HepG2 (cell line): ENCODE measurements around the gene NOP9. TPM values are rescaled to one million over a fixed set of nuclear protein-coding genes. Genes with fewer than 3 reads are reported as not detected.
A peak's percentile ranks its signal among the peaks of the same experiment; 100 is the strongest.

Source experiments
- GLMP ChIP-seq: sonication (generic); formaldehyde crosslinking; IDR thresholded peaks from 2 replicates; pipeline ENCODE4 v1.9.0; 2021; ENCODE audit warnings: missing genetic modification reagents, mild to moderate bottlenecking, borderline replicate concordance
- NONO ChIP-seq, 2 experiments: fragments of 450-650 bp in 1 of 2; sonication (generic) in 1 of 2; formaldehyde crosslinking in 1 of 2; IDR thresholded peaks in 1 of 2; conservative IDR thresholded peaks in 1 of 2; 2 replicates each; pipeline versions ENCODE4 v1.6.1 to v1.8.0; 2017 to 2022; ENCODE audit warnings: mild to moderate bottlenecking in 1 of 2, missing genetic modification reagents in 1 of 2, moderate library complexity in 1 of 2
- SMAD3 ChIP-seq: sonication (generic); formaldehyde crosslinking; IDR thresholded peaks from 2 replicates; pipeline ENCODE4 v1.4.0; 2020; ENCODE audit warnings: missing genetic modification reagents
- SOX5 ChIP-seq: IDR thresholded peaks from 2 replicates; pipeline ENCODE4 v1.6.1; 2016; ENCODE audit warnings: borderline replicate concordance
- SP1 ChIP-seq, 2 experiments: fragments of 450-650 bp in 1 of 2; sonication (generic) in 1 of 2; formaldehyde crosslinking in 1 of 2; IDR thresholded peaks; 2 replicates each; pipeline versions ENCODE4 v1.4.0 to v1.6.1; 2016 to 2020; ENCODE audit warnings: missing genetic modification reagents in 1 of 2
- UBTF ChIP-seq: sonication (generic); formaldehyde crosslinking; IDR thresholded peaks from 2 replicates; pipeline ENCODE4 v1.4.0; 2020; ENCODE audit warnings: mild to moderate bottlenecking, missing genetic modification reagents
- ZFP62 ChIP-seq: sonication (generic); formaldehyde crosslinking; IDR thresholded peaks from 2 replicates; pipeline ENCODE4 v1.4.0; 2020; ENCODE audit warnings: missing genetic modification reagents
- ZNF180 ChIP-seq: sonication (generic); formaldehyde crosslinking; IDR thresholded peaks from 2 replicates; pipeline ENCODE4 v1.4.0; 2020; ENCODE audit warnings: low read depth, missing genetic modification reagents, borderline replicate concordance
- ZNF543 ChIP-seq: sonication (generic); formaldehyde crosslinking; IDR thresholded peaks from 2 replicates; pipeline ENCODE4 v1.4.0; 2020; ENCODE audit warnings: mild to moderate bottlenecking, missing genetic modification reagents
- ZNF572 ChIP-seq: sonication (generic); formaldehyde crosslinking; IDR thresholded peaks from 2 replicates; pipeline ENCODE4 v1.5.1; 2020; ENCODE audit warnings: mild to moderate bottlenecking, missing genetic modification reagents
- ZNF598 ChIP-seq: sonication (generic); formaldehyde crosslinking; IDR thresholded peaks from 2 replicates; pipeline ENCODE4 v1.5.1; 2020; ENCODE audit warnings: mild to moderate bottlenecking, missing genetic modification reagents, borderline replicate concordance
- ZNF605 ChIP-seq: sonication (generic); formaldehyde crosslinking; IDR thresholded peaks from 2 replicates; pipeline ENCODE4 v1.8.0; 2022; ENCODE audit warnings: mild to moderate bottlenecking, missing genetic modification reagents
- ZNF614 ChIP-seq: IDR thresholded peaks from 2 replicates; pipeline ENCODE4 v1.6.1; 2018; ENCODE audit warnings: missing biosample characterization, missing genetic modification reagents, inconsistent platforms, borderline replicate concordance
- ZNF660 ChIP-seq: sonication (generic); formaldehyde crosslinking; IDR thresholded peaks from 2 replicates; pipeline ENCODE4 v1.5.1; 2020; ENCODE audit warnings: mild to moderate bottlenecking, low read depth, missing genetic modification reagents, borderline replicate concordance
- polyA plus RNA-seq, 8 experiments: library from polyadenylated mRNA; depleted of rRNA in 3 of 8; stranded (reverse) in 7 of 8; unstranded in 1 of 8; fragments of >200 nt; fragmentation: Illumina TruSeq in 4 of 8; extraction: Trizol in 4 of 8; gene quantifications; 2 replicates each; pipeline versions ENCODE4 v1.2.1 to v1.2.3, GENCODE V29; 2011 to 2016; ENCODE audit warnings: low read depth in 4 of 8, missing spikeins in 1 of 8, mixed read lengths in 1 of 8; ENCODE audit not compliant: insufficient read depth in 1 of 8
- total RNA-seq, 5 experiments: library from RNA; depleted of rRNA; stranded (reverse); fragments of >200 nt; fragmentation: Illumina TruSeq; extraction: Trizol; gene quantifications; 2 replicates each; pipeline ENCODE4 v1.2.3, GENCODE V29; 2016; ENCODE audit warnings: low read depth in 1 of 5
- TF ChIP-seq, protein P1 (sequence below): sonication (generic); formaldehyde crosslinking; IDR thresholded peaks from 2 replicates; pipeline ENCODE4 v1.9.0; 2021; ENCODE audit warnings: missing genetic modification reagents, borderline replicate concordance
- TF ChIP-seq, protein P2 (sequence below), 2 experiments: sonication (generic) in 1 of 2; formaldehyde crosslinking in 1 of 2; IDR thresholded peaks; 2 replicates each; pipeline versions ENCODE4 v1.4.0 to v1.6.1; 2016 to 2020; ENCODE audit warnings: borderline replicate concordance in 1 of 2, low read depth in 1 of 2, mild to moderate bottlenecking in 1 of 2, missing genetic modification reagents in 1 of 2

Gene NOP9
- total and polyA plus RNA-seq, 2 of the 13 experiments (the other 11 are each of a cell fraction or from before 2014, with no cell fraction given) = 24.5 to 61.6 TPM

- TF ChIP-seq UBTF (no peak), NONO (IDR thresholded peaks at IDR 0.05) (no peak), NONO (CRISPR knock-in tag; conservative IDR thresholded peaks at IDR 0.05) (0 out of 2 replicates have a peak, but pooled peaks have one; percentile 28), ZNF660 (CRISPR knock-in tag) (no peak), ZFP62 (CRISPR knock-in tag) (no peak), SOX5 (0 out of 2 replicates have a peak, but pooled peaks have one; percentile 16), GLMP (no peak), ZNF605 (CRISPR knock-in tag) (no peak), ZNF598 (CRISPR knock-in tag) (peak; percentile 80; the same call in 1 of the 2 replicates), SMAD3 (CRISPR knock-in tag) (0 out of 2 replicates have a peak, but pooled peaks have one; percentile 27), ZNF614 (CRISPR knock-in tag) (peak; percentile 91), SP1 (IDR thresholded peaks at IDR 0.05) (no peak), SP1 (CRISPR knock-in tag; IDR thresholded peaks at IDR 0.05) (peak; percentile 52; the same call in 1 of the 2 replicates), ZNF180 (CRISPR knock-in tag) (no peak), ZNF543 (CRISPR knock-in tag) (no peak; the same call in 1 of the 2 replicates), ZNF572 (CRISPR knock-in tag) (peak; percentile 96; the same call in 1 of the 2 replicates)
- TF ChIP-seq, protein P1, sequence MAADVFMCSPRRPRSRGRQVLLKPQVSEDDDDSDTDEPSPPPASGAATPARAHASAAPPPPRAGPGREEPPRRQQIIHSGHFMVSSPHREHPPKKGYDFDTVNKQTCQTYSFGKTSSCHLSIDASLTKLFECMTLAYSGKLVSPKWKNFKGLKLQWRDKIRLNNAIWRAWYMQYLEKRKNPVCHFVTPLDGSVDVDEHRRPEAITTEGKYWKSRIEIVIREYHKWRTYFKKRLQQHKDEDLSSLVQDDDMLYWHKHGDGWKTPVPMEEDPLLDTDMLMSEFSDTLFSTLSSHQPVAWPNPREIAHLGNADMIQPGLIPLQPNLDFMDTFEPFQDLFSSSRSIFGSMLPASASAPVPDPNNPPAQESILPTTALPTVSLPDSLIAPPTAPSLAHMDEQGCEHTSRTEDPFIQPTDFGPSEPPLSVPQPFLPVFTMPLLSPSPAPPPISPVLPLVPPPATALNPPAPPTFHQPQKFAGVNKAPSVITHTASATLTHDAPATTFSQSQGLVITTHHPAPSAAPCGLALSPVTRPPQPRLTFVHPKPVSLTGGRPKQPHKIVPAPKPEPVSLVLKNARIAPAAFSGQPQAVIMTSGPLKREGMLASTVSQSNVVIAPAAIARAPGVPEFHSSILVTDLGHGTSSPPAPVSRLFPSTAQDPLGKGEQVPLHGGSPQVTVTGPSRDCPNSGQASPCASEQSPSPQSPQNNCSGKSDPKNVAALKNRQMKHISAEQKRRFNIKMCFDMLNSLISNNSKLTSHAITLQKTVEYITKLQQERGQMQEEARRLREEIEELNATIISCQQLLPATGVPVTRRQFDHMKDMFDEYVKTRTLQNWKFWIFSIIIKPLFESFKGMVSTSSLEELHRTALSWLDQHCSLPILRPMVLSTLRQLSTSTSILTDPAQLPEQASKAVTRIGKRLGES (CRISPR knock-in tag) = no peak
- TF ChIP-seq, protein P2, sequence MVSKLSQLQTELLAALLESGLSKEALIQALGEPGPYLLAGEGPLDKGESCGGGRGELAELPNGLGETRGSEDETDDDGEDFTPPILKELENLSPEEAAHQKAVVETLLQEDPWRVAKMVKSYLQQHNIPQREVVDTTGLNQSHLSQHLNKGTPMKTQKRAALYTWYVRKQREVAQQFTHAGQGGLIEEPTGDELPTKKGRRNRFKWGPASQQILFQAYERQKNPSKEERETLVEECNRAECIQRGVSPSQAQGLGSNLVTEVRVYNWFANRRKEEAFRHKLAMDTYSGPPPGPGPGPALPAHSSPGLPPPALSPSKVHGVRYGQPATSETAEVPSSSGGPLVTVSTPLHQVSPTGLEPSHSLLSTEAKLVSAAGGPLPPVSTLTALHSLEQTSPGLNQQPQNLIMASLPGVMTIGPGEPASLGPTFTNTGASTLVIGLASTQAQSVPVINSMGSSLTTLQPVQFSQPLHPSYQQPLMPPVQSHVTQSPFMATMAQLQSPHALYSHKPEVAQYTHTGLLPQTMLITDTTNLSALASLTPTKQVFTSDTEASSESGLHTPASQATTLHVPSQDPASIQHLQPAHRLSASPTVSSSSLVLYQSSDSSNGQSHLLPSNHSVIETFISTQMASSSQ (IDR thresholded peaks at IDR 0.05; ENCODE audit: low read depth) = no peak
- TF ChIP-seq, protein P2 (CRISPR knock-in tag; IDR thresholded peaks at IDR 0.05; ENCODE audit: borderline replicate concordance) = peak; percentile 38; the same call in 1 of the 2 replicates
These were observed 3.1 kb upstream of the NOP9 start (continued) for GRCh38 chr14:24296341-24297157.
